ENCODE measurements around the gene TMPRSS13. TPM values are rescaled to one million over a fixed set of nuclear protein-coding genes. Genes with fewer than 3 reads are reported as not detected.
"Not testable (repeated sequence)": the region's sequence is repeated elsewhere in the genome, so short reads cannot be mapped to it uniquely, and the experiment has no call there.

The TMPRSS13 gene
- total RNA-seq, 4 donors from 2014 or later, result 0.60 to 1.7 TPM; not detected in 2

GRCh38 chr11:117958949-117959348, 29.7 kb upstream of the TMPRSS13 start:
- 74 to 75% methylated on average over 1 of the region's 1 CpG for WGBS, 2 donors
- no peaks in the 10 kb centered on the region for H3K36me3 ChIP-seq
- no peak overlapping the region for H3K27ac ChIP-seq
- no peaks in the 10 kb centered on the region for H3K4me1 ChIP-seq
- no peak overlapping the region for H3K4me3 ChIP-seq
- H3K9me3 ChIP-seq, result peaks cover 0 to 6% (median 0%) of the 10 kb centered on the region in 4 donors
- DNase-seq (ENCODE audit: low spot score in 2 of 2), result no peak
- no peak for TF ChIP-seq POLR2A (IDR thresholded peaks at IDR 0.05)
- no peaks in the 10 kb centered on the region for H3K27me3 ChIP-seq

- H3K27me3 ChIP-seq, result no peaks in the 10 kb centered on the region
- H3K4me1 ChIP-seq, result peaks cover 0 to 4% (median 0%) of the 10 kb centered on the region in 4 donors
- no peak overlapping the region for H3K4me3 ChIP-seq
- WGBS, 2 donors, result 75 to 86% methylated on average over 3 of the region's 3 CpGs
- no peak for DNase-seq (ENCODE audit: low spot score in 2 of 2)
- H3K36me3 ChIP-seq, result no peaks in the 10 kb centered on the region
- TF ChIP-seq CTCF (IDR thresholded peaks at IDR 0.05) (no peak), POLR2A (IDR thresholded peaks at IDR 0.05) (no peak), EP300 (IDR thresholded peaks at IDR 0.05) (no peak)
- H3K9me3 ChIP-seq, result peaks cover 0 to 6% (median 0%) of the 10 kb centered on the region in 4 donors
- no peak overlapping the region for H3K27ac ChIP-seq
Observed at GRCh38 chr11:117953024-117953671, 23.9 kb upstream of the TMPRSS13 start.

GRCh38 chr11:117950993-117951961, 22.1 kb upstream of the TMPRSS13 start:
- Histone ChIP-seq H3K27ac (peak overlapping the region in 1 of 4 donors; percentile 26), H3K4me1 (peaks cover 0 to 4% (median 0%) of the 10 kb centered on the region in 4 donors), H3K27me3 (no peaks in the 10 kb centered on the region), H3K4me3 (no peak overlapping the region), H3K9me3 (no peaks in the 10 kb centered on the region), H3K36me3 (no peaks in the 10 kb centered on the region)
- no peak for DNase-seq (ENCODE audit: low spot score in 2 of 2)
- TF ChIP-seq EP300 (IDR thresholded peaks at IDR 0.05) (no peak), CTCF (IDR thresholded peaks at IDR 0.05) (no peak), POLR2A (IDR thresholded peaks at IDR 0.05) (no peak)
- WGBS, 2 donors, result 80 to 84% methylated on average over 13 of the region's 15 CpGs

GRCh38 chr11:117950301-117950700, 21.1 kb upstream of the TMPRSS13 start:
- TF ChIP-seq POLR2A (IDR thresholded peaks at IDR 0.05), result no peak
- TF ChIP-seq CTCF (IDR thresholded peaks at IDR 0.05), result peak in 2 of 5 experiments; percentile 14 to 18
- H3K9me3 ChIP-seq, result no peaks in the 10 kb centered on the region
- H3K4me3 ChIP-seq, result no peak overlapping the region
- peaks cover 0 to 4% (median 0%) of the 10 kb centered on the region in 4 donors for H3K4me1 ChIP-seq
- no peak for DNase-seq (ENCODE audit: low spot score in 2 of 2)
- H3K27me3 ChIP-seq, result no peaks in the 10 kb centered on the region
- WGBS, 2 donors, result 11 to 13% methylated on average over 5 of the region's 5 CpGs
- H3K27ac ChIP-seq, result peak overlapping the region in 1 of 4 donors; percentile 26
- no peaks in the 10 kb centered on the region for H3K36me3 ChIP-seq

- Histone ChIP-seq H3K27me3 (no peaks in the 10 kb centered on the region), H3K36me3 (no peaks in the 10 kb centered on the region), H3K27ac (no peak overlapping the region), H3K4me1 (peaks cover 0 to 4% (median 0%) of the 10 kb centered on the region in 4 donors), H3K9me3 (no peaks in the 10 kb centered on the region), H3K4me3 (no peak overlapping the region)
- no peak for TF ChIP-seq POLR2A (IDR thresholded peaks at IDR 0.05)
- TF ChIP-seq EP300 (IDR thresholded peaks at IDR 0.05), result no peak
- TF ChIP-seq CTCF (IDR thresholded peaks at IDR 0.05), result no peak
- WGBS, 2 donors, result 68 to 74% methylated on average over 6 of the region's 6 CpGs
- no peak for DNase-seq (ENCODE audit: low spot score in 2 of 2)
Observed at GRCh38 chr11:117949062-117949461, 19.9 kb upstream of the TMPRSS13 start.

GRCh38 chr11:117948466-117948865, 19.3 kb upstream of the TMPRSS13 start:
- not testable (repeated sequence) for H3K4me1 ChIP-seq; DNase-seq (ENCODE audit: low spot score in 2 of 2); H3K27me3 ChIP-seq; H3K27ac ChIP-seq; H3K4me3 ChIP-seq; H3K9me3 ChIP-seq; H3K36me3 ChIP-seq
- WGBS, 2 donors, result 84 to 85% methylated on average over 11 of the region's 11 CpGs

GRCh38 chr11:117947751-117948150, 18.5 kb upstream of the TMPRSS13 start:
- H3K27me3 ChIP-seq; H3K4me1 ChIP-seq; H3K36me3 ChIP-seq; H3K4me3 ChIP-seq; DNase-seq (ENCODE audit: low spot score in 2 of 2); H3K27ac ChIP-seq; H3K9me3 ChIP-seq: not testable (repeated sequence)
- WGBS, 2 donors, result 82 to 86% methylated on average over 10 of the region's 10 CpGs
